ENCODE measurements around the gene BRINP3.

GRCh38 chr1:190444464-190444863 lies 33.2 kb downstream of the BRINP3 start:
- TF ChIP-seq POLR2A (IDR thresholded peaks at IDR 0.05; ENCODE audit: low read depth, low read length) (no peak), POLR2AphosphoS5 (IDR thresholded peaks at IDR 0.05; ENCODE audit: low read depth, low read length) (no peak), SPI1 (IDR thresholded peaks at IDR 0.05; ENCODE audit: low read depth, low read length) (no peak), PAX5 (IDR thresholded peaks at IDR 0.05; ENCODE audit: insufficient read depth, low read length, severe bottlenecking) (no peak)
